Natural killer cell (primary cell): ENCODE results near the gene KIRREL3. TPM values are rescaled to one million over a fixed set of nuclear protein-coding genes. Genes with fewer than 3 reads are reported as not detected.

ENCODE experiments used
- ATAC-seq, 3 donors: fragments of 150-1000 bp in 2 of 3; fragments of 200-7000 bp in 1 of 3; cut with Tn5 transposase; 1 replicate in 1 of 3; 2 replicates in 2 of 3; pipeline ENCODE4 v1.10.0; 2021; ENCODE audit warnings: mild to moderate bottlenecking in 2 of 3, moderate library complexity in 2 of 3
- DNase-seq, 2 donors: peaks; one replicate each; pipeline versions ENCODE4 v3.0.0 to v3.0.0-alpha.2; 2013 to 2021; ENCODE audit warnings: mixed read lengths in 1 of 2
- H3K27ac ChIP-seq: one replicate; pipeline ENCODE4 v1.5.1; 2013; ENCODE audit warnings: mild to moderate bottlenecking, low read length
- H3K27me3 ChIP-seq: one replicate; pipeline ENCODE4 v1.6.1; 2013; ENCODE audit warnings: low read length; ENCODE audit not compliant: control insufficient read depth, insufficient read depth
- H3K36me3 ChIP-seq: one replicate; pipeline ENCODE4 v1.6.1; 2013; ENCODE audit warnings: low read length; ENCODE audit not compliant: control insufficient read depth, insufficient read depth
- H3K4me1 ChIP-seq: one replicate; pipeline ENCODE4 v1.6.1; 2013; ENCODE audit warnings: low read length; ENCODE audit not compliant: control insufficient read depth, insufficient read depth
- H3K4me3 ChIP-seq: one replicate; pipeline ENCODE4 v1.5.1; 2013; ENCODE audit warnings: low read length
- H3K9me3 ChIP-seq: one replicate; pipeline ENCODE4 v1.6.1; 2013; ENCODE audit warnings: low read length; ENCODE audit not compliant: control insufficient read depth, insufficient read depth
- H3K27ac Mint-ChIP-seq, 2 donors: one replicate each; pipeline ENCODE4 v1.8.0; 2022; ENCODE audit warnings: mild to moderate bottlenecking in 2 of 2, mixed read lengths in 2 of 2, moderate library complexity in 1 of 2
- H3K27me3 Mint-ChIP-seq, 2 donors: one replicate each; pipeline ENCODE4 v1.8.0; 2022; ENCODE audit warnings: low read depth in 2 of 2, mixed read lengths in 2 of 2
- H3K36me3 Mint-ChIP-seq: one replicate; pipeline ENCODE4 v1.8.0; 2022; ENCODE audit warnings: mixed read lengths
- H3K4me1 Mint-ChIP-seq, 2 donors: one replicate each; pipeline ENCODE4 v1.8.0; 2022; ENCODE audit warnings: mixed read lengths in 2 of 2
- H3K4me3 Mint-ChIP-seq: one replicate; pipeline ENCODE4 v1.8.0; 2022; ENCODE audit warnings: mild to moderate bottlenecking, moderate library complexity, mixed read lengths
- H3K9me3 Mint-ChIP-seq, 2 donors: one replicate each; pipeline ENCODE4 v1.8.0; 2022; ENCODE audit warnings: mixed read lengths in 2 of 2
- CTCF ChIP-seq: fragments of 200-600 bp; IDR thresholded peaks from one replicate; pipeline ENCODE4 v1.8.0; 2022; ENCODE audit warnings: antibody characterized with exemption
- WGBS: methylation state at CpG from one replicate; pipeline ENCODE4 v1.1.7; 2013; ENCODE audit warnings: missing lambda C conversion rate; ENCODE audit not compliant: insufficient coverage; 5-methylcytosine and 5-hydroxymethylcytosine counted together
- intact Hi-C: fragments of 100-400 bp; cut with micrococcal nuclease; formaldehyde crosslinking; loops from one replicate; pipeline ENCODE4 v1.14.2; 2022
- total RNA-seq, 4 donors: library from RNA; stranded (reverse); fragments of 120-200 nt in 1 of 4; gene quantifications; one replicate each; pipeline versions ENCODE4 v1.2.3 to v1.2.4, GENCODE V29; 2013 to 2022

KIRREL3 gene
- total RNA-seq, 3 donors from 2014 or later (not counting 1 experiment from before 2014, with no cell fraction given) = not detected

GRCh38 chr11:126817523-126818450 is 182.8 kb downstream of the KIRREL3 start:
- H3K9me3 Mint-ChIP-seq = no peaks in the 10 kb centered on the region
- ATAC-seq (no peak), DNase-seq (no peak)
- H3K4me3 Mint-ChIP-seq = no peak overlapping the region
- Histone ChIP-seq H3K27ac (no peak overlapping the region), H3K36me3 (no peaks in the 10 kb centered on the region), H3K27me3 (no peaks in the 10 kb centered on the region), H3K9me3 (no peaks in the 10 kb centered on the region), H3K4me1 (no peaks in the 10 kb centered on the region), H3K4me3 (no peak overlapping the region)
- peaks cover 16 to 40% of the 10 kb centered on the region in 2 donors for H3K27me3 Mint-ChIP-seq
- H3K4me1 Mint-ChIP-seq = no peaks in the 10 kb centered on the region
- WGBS = 79% methylated on average over 10 of the region's 11 CpGs
- H3K27ac Mint-ChIP-seq = no peak overlapping the region
- no peaks in the 10 kb centered on the region for H3K36me3 Mint-ChIP-seq
- intact Hi-C loops = no loop called here
- TF ChIP-seq CTCF = no peak

DNA sequence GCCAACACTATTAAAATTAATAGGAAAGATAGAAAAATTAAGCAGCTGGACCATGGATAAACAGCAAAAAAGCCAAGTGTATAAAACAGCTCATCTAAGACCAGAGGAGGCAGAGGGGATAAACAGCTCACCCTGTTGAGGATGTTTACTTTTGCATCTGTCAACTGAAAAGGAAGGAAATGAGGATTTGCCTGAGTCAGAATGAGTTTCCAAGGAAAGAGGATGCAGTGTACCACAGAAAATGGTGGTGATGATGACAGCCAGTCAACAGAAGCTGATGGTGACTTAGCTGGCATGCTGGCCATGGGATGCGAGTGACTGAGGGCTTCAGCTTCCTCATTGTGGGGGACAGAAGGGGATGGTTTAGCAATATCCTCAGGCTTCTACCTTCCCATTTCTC is 183.5 kb downstream of the KIRREL3 start:
- Histone ChIP-seq H3K27me3 (no peaks in the 10 kb centered on the region), H3K4me1 (no peaks in the 10 kb centered on the region), H3K36me3 (no peaks in the 10 kb centered on the region), H3K4me3 (no peak overlapping the region), H3K27ac (no peak overlapping the region), H3K9me3 (no peaks in the 10 kb centered on the region)
- H3K4me3 Mint-ChIP-seq = no peak overlapping the region
- ATAC-seq (no peak), DNase-seq (no peak)
- H3K27me3 Mint-ChIP-seq = peaks cover 17 to 42% of the 10 kb centered on the region in 2 donors
- no CpG with 5 or more reads among the region's 1 CpG for WGBS
- no peaks in the 10 kb centered on the region for H3K36me3 Mint-ChIP-seq
- intact Hi-C loops = no loop called here
- TF ChIP-seq CTCF = no peak
- H3K27ac Mint-ChIP-seq = no peak overlapping the region
- H3K9me3 Mint-ChIP-seq = no peaks in the 10 kb centered on the region
- H3K4me1 Mint-ChIP-seq = no peaks in the 10 kb centered on the region

DNA sequence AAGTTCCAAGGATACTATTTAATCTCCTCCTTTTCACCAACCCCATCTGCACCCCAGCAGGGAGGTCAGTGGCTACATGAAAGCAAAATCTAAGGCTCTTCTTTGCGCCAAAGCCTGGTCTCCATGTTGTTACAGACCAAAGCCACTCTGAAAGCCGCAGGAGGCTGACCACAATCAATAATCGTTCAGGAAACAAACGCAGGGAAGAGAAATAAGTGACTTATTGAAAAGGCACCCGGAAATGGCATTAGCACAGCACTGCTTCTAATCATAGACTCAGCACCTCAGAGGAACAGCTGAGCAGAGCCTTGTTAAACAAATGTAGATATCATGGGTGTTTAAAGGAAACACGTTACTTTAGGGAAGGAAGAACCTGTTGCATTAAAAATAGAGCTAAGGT is 183.9 kb downstream of the KIRREL3 start:
- TF ChIP-seq CTCF = no peak
- no peaks in the 10 kb centered on the region for H3K36me3 Mint-ChIP-seq
- no peaks in the 10 kb centered on the region for H3K9me3 Mint-ChIP-seq
- no peaks in the 10 kb centered on the region for H3K4me1 Mint-ChIP-seq
- Histone ChIP-seq H3K36me3 (no peaks in the 10 kb centered on the region), H3K4me1 (no peaks in the 10 kb centered on the region), H3K27ac (no peak overlapping the region), H3K4me3 (no peak overlapping the region), H3K9me3 (no peaks in the 10 kb centered on the region), H3K27me3 (no peaks in the 10 kb centered on the region)
- no peak overlapping the region for H3K4me3 Mint-ChIP-seq
- ATAC-seq (no peak), DNase-seq (no peak)
- peaks cover 17 to 42% of the 10 kb centered on the region in 2 donors for H3K27me3 Mint-ChIP-seq
- intact Hi-C loops = no loop called here
- H3K27ac Mint-ChIP-seq = no peak overlapping the region
- WGBS = 2% methylated on average over 6 of the region's 6 CpGs
